ENCODE data around the gene DIP2B.
"Not testable (repeated sequence)": the region's sequence is repeated elsewhere in the genome, so short reads cannot be mapped to it uniquely, and the experiment has no call there.

DIP2B gene

DNA sequence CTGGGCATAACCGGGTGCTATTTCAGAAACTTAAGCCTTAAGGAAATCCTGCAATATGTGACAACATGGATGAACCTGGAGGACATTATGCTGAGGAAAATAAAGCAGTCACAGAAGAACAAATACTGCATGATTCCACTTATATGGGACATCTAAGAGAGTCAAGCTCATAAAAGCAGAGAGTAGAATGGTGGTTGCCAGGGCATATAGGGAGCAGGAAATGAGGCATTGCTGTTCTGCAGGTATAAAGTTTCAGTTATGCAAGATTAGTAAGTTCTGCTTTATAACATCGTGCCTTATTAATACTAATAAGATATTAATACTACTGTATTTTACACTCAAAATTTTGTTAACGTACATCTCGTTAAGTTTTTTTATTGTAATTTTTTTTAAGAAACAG, 134.9 kb downstream of the DIP2B start:
- no peak for FAIRE-seq

DNA sequence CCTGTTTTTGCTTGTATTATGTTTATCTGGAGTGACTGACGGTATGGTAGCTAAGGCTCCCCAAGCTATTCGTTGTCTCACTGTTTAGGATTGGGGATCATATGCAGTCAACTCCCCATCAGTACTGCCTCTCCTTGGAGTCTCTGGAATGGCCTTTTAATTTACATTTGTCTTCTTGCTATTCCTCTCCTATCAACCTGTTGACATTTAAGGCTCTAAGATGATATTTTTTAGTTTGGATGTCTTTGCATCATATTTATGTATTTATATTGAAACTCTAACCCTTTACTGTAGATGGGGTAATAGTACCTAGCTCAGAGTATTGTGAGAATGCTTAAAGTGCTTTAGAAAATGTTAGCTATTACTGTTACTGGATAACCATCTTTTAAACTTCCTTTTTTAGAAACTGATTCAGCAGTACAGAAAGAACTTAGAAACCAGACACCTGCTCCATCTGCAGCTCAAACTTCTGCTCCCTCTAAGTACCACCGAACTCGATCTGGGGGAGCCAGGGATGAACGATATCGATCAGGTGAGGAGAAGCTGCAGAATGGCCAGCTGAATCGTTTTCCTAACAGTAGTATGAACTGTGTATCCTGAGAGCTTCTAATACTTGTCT, 135.6 kb downstream of the DIP2B start:
- FAIRE-seq = no peak

DNA sequence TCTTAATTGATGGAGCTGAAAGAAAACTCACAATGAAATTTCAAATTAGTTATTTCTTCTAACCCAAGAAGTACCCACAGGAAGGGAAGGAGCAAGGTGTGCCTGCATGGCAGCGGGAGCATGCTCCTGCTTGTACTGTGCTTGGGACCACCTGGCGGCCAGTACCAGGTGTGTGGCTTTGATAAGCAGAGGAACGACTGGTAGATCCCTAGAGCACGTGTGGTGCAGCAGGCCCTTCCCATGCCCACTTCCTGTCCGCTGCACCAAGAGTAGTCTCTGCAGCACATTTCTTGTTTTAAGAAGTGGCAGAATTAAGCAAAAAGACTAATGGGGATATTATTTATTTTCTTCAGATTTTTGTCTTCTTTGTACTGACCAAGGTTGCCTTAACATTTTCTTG, 136.8 kb downstream of the DIP2B start:
- no peak for FAIRE-seq

DNA sequence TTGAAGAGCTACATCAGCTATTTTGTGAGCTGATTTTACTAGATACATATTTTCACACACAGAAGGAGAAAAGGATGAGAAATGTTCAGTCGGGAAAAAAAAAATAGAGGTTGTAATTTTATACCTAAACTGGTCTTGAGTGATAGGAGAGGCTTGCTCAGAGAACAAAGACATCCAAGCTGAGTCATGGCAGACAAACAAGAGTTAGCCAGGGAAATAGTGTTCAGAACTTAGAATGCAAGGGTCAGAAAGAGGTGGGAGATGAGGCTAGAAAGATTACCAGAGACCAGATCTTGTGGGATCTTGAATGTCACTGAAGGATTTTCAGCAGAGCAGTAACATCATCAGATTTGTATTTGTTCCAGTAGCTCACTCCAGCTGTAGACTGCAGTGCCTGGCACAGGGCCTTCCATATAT, 137.3 kb downstream of the DIP2B start:
- FAIRE-seq = no peak

DNA sequence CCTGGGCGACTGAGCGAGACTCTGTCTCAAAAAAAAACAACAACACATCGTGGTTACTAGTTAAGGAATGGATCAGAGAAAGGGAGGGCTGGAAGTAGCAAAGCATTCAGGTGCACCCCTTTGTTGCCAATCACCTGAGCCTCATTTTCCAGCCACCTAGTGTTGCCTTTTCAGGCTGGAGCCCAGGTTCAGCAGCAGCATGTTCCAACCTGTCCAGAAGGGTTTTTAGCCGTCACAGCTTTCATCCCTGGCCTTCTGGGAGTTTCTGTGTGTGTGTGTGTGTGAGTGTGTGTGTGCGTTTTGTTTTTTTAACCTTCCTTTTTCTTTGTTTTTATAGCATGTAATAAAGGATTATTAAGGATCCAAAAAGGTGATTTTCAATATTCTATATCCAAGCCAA, 138.0 kb downstream of the DIP2B start:
- no peak for FAIRE-seq

DNA sequence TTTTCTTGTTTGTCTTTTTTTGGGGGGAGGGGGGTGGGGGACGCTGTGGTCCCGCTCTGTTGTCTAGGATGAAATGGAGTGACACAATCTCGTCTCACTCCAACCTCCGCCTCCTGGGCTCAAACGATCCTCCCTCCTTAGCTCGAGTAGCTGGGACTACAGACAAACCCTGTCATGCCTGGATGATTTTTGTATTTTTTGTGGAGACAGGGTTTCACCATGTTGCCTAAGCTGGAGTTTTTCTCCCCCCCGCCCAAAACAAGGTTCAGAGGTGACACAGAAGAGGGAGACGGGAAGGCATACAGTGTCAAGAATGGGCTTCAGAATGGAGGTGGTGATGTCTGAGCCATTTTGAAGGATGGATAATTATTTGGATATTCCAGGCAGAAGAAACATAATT, 142.2 kb downstream of the DIP2B start:
- no peak for FAIRE-seq

DNA sequence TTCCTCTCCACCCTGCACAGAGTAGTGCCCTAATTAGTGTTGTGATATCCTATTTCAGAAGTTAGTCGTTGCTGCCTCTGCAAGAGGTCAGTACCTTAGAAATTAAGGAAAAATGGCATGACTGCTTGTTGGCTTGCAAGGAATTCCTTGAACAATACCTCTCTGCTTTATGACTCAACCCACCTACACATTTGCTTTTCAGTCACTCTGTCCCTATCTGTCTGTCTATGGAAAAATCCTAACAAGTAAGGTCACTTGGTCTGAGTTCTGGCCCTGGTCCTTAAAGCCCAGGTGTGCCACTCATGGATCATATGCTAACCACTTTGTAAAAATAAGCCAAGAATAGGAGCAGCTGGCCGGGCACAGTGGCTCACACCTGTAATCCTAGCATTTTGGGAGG, 142.7 kb downstream of the DIP2B start:
- FAIRE-seq = no peak

DNA sequence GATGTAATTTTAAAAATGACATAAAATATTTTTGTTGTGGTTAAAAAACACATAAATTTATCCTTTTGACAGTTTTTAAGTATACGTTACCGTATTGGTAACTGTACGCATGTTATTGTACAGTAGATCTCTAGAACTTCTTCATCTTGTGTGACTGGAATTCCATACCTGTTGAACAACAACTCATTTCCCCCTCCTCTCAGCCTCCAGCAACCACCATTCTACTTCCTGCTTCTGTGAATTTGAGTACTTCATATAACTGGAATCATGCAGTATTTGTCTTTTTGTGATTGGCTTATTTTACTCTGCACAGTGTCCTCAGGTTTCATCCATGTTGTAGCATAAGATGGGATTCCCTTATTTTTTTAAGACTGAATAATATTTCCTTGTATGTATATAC, 145.5 kb downstream of the DIP2B start:
- FAIRE-seq = no peak

DNA sequence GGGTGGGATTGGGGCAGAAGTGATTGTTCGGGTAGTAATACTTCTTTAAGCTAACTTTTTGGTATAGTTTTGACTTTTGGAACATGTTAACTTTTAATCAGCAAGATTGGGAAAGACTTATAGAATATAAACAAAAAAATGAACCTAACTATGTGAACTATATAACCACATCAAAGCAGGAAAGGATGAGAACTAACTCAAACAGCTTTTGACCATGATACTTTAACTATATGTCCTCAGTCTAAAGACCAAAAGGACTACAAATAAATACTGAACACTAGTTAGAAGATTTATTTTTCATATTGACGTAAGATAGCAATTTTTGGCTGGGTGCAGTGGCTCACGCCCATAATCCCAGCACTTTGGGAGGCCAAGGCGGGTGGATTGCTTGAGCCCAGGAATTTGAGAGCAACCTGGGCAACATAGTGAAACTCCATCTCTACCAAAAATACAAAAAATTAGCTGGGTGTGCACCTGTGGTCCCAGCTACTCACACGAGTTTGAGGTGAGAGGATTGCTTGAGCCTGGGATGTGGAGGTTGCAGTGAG, 150.7 kb downstream of the DIP2B start:
- no peak for FAIRE-seq

DNA sequence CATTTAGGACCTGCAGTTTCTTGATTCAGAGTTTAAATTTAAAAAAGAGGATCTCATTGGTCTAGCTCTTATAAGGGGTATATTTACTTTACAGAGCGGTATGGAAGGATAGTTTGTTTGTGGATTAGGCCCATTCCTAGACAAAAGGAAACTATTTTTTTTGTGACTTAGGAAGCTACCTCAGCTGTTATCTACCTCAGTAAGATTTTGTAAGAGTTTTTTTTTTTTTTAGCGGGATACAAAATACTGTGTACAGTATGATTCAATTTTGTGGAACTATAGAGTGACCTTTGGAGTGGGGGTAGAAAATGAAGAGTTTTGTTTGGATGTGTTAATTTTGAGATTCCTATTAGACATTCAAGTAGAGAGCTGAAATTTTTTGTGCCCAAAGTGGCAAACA, 154.5 kb downstream of the DIP2B start:
- FAIRE-seq = no peak

DNA sequence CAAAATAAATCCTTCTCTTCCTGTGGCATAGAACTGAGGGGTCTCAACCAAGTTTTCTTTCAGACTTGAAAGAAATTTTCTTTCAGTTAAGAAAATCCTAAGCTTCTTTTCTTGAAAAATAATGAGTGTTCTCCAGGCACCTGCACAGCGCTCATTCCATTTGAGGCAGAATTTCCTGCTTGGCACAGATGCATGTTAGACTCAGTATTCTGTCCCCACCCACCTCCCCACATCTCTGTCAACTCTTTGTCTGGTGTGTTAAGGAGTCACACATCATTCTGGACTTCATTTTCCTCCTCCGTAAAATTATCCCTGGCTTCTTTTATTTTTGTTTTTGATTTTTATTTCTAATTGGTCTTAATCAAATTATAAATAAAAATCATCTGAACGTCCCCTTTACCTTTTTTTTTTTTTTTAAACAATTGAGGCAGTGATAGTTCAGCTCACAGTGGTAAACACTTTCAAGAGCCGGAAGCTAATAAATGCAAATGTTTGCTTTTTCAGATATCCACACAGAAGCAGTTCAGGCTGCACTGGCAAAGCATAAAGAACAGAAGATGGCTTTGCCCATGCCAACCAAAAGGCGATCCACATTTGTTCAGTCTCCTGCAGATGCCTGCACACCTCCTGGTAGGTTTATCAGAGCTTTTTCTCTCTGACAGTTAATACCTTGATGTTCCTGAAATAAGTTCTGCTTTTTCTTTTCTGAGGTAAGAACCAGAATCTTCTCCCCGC, 155.1 kb downstream of the DIP2B start:
- FAIRE-seq = no peak

DNA sequence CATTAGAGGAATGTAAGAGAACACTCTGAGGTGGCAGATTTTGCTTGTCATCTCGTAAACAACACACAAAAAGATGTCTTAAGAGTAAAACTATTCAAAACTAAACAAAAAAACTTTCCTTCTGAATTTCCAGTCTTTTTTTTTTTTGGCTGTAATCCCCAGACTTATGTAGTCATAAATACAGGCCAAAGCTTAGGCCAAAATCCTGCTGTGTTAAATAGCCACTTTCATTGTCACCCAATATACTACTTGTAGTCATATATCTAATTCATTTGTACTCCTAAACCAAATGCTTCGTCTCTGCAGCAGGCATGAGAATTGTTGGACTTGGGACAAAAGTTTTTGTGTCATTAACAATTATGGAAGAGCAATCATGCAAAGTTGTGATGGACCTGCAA, 155.6 kb downstream of the DIP2B start:
- FAIRE-seq = no peak

DNA sequence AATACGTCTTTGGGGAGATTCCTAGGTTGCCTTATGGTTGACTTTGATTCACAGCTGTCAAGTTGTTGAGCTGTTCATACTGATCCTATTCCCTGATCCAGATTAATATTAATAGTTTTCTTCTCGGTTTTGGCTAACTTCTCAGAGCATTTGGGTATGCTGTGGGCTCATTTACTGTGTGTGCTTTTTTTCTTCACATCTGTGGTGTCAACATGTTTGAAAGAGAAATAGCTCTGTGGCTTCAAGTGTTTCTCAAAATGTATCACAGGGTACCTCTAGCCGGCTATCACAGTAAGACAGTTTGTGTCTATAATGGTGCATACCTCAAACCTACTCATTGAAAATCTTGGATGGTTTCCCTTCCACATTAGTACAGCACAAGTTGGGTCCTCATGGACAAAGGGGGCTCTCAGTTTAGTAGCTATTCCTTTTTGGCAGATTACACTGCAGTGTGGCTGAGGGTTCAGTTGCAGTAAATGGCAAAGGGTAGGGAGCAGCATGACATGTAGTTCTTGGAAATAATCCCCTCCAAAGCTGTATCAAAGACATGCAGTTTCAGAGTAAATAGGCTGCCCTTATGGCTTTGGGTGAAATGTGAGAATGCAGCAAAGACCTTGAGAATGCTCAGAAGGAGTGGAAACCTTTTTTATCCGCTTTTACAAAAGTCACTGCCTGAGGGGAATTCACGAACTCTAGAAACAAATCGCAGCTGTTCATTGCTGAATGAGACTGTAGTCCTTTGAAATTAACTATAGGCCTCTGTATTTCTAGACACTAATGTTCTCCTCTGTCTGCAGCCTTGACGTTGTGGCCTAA, 156.7 kb downstream of the DIP2B start:
- FAIRE-seq = no peak

DNA sequence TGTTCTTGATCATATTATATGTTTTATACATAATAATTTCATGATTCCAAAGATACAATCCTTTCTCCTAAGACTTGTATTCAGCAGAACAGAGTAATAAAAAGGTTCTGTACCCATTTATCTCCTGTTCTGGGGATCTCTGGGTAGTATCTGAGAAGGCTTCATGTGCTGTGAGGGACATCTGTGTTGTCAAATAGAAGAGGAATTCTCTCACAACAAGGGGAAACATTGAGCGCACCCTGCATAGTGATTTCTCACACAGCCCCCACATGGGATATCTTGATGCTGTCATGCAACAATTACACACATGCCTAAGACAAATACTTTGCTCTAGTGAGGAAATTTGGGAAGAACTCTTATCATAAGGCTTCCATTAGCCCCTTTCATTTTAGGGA, 157.3 kb downstream of the DIP2B start:
- FAIRE-seq = no peak

DNA sequence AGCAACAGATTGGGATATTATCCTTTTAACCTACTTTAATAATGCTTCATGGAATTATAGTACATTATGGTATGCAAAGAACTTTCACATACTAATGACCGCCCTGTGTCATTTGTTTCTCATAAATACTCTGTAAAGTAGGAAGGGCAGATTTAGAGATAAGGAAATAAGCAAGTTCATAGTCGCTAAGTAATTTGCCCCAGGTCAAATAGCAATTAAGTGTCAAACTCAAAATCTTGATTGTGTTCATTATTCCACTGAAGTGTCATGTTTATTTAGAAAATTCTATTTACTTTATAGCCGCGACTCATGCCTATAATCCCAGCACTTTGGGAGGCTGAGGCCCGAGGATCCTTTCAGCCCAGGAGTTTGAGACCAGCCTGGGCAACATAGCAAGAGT, 160.4 kb downstream of the DIP2B start:
- FAIRE-seq = no peak

DNA sequence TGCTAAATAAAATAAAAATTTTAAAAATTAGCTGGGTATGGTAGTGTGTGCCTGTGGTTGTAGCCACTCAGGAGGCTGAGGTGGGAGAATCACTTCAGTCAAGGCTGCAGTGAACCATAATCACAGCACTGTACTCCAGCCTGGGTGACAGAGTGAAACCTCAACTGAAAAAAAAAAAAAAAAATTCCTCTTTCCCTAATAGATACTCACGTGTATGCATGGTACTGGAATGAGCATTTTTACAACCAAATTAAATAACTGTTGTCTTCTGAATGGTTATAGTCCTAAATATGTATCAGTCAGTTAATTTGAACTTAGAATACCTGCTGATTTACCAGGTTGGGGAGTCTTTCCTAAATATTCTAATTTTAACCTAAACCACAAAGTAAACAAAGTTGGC, 160.8 kb downstream of the DIP2B start:
- no peak for FAIRE-seq

DNA sequence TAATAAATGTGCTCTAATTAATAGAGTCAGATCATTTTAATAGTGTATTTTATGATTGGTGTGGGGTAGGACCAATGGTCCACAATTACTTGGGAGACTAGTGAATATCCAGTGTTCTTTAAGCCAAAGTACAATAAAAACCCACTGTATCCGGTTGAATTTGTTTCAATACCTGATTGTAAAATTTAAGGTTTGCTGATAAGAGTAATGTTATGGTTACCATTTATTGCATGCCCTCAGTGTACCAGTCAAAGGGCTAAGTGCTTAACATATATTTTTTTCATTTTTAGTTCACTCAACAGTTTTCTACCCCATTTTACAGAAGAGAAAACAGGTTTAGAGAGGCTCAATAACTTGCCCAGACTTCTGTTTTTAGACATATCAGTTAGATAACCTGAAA, 161.2 kb downstream of the DIP2B start:
- FAIRE-seq = no peak

DNA sequence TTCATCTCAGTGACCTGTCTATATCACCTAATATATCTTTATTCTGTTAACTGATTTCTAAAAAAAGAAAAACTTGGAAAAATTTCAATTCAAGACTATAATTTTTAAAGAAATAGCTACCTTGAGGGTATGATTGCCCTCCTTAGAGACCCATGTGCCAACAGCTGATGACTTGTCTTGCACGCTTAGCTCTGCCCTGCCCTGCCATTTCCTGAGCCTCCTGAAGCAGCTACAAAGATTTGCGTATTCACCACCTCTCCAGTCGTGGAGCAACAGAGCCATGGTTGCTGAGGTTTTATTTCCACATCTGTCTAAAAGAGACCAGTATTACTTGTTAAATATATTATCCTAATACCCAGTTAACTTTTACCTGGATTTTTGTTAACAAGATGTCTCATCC, 167.4 kb downstream of the DIP2B start:
- no peak for FAIRE-seq

DNA sequence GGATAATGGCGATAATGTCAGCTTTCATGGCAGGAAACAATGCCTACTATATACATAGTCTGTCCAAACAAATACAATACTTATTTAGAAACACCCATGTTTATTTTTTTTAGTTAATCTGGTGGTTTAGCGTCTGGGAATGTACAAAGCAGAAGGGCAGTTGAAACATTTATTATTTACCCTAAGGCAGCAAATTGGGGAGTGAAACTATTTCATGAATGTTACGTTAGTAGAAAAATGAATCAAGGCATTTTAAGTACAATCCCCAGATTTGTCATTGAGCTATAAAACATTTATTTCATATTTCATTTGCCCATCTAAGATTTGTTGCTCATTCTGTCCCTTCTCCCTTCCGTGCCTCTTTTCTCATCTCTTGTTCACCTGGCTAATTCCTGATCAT, 172.0 kb downstream of the DIP2B start:
- FAIRE-seq = no peak

DNA sequence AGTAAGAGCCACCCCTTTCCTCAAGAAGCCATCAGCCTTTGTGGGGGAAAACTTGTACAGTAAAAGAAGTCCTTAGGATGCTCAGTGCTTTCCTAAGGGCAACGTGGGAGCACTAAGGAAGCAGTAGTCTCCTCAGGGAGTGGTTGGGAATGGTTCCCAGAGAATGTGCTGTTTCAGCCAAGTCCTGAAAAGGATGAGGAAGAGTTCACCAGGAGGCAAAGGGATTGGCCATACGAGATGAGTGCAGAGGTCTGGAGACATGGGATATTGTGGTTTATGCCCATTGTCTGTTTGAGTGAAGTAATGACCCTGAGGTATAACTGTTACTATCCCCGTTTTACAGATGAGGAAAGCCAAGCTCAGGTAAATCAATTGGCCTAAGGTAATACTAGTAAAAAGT, 173.1 kb downstream of the DIP2B start:
- FAIRE-seq = no peak

DNA sequence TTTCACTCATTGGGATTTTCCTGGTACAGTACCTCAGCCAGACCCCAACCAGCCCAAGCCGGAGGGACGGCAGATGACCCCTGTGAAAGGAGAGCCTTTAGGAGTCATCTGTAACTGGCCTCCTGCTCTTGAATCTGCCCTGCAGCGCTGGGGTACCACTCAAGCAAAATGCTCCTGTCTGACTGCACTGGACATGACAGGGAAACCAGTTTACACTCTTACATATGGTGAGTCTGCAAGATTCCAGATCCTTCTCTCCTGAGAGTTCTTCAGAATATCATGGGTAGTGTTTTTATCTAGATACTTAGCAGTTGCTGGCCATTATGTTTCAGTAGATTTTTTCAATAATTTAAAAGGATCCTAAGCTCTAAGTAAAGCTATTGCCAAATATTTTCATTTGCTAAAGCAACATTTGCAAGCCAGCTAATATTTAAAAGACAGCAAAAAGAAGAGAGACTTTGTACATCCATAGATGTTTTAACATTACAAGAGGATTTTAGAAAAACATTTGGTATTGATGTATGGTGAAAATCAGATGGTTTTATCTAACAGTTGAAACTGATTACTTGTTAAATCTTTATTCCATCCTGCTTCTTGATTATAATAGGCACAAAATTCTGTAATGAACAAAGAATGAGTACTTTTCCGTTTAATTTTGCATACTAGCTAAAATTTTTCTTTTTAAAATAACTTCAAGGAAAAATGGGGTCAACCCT, 174.0 kb downstream of the DIP2B start:
- FAIRE-seq = no peak

DNA sequence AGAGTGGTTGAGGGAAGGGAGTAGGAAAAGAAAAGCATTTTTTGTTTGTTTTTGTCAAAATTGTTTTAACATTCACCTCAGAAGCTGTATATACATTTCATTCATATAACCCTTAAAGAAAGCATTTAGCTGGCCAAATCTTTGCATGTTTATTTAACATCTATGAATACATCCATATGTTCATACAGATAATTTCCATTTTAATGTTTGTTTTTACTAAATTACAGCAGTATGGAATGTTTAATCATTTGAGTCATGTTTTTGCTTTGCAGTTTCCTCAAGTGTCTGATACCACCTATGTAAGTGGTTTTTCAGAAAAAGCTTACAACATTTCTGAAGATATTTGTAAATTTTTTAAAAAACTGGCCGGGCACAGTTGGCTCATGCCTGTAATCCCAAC, 174.8 kb downstream of the DIP2B start:
- FAIRE-seq = no peak

DNA sequence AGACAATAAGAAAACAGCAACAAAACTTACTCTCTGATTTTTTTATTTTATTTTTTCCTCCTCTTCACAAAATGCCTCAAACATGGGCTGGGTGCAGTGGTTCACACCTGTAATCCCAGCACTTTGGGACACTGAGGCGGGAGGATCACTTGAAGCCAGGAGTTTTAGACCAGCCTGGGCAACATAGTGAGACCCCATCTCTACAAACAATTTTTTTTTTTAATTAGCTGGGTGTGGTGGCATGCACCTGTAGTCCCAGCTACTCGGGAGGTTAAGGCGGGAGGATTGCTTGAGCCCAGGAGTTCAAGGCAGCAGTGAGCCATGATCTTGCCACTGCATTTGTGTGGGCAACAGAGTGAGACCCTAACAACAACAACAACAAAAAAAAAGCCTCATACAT, 176.3 kb downstream of the DIP2B start:
- FAIRE-seq = not testable (repeated sequence)
